VCaP (cell line): ENCODE data around the gene EOLA1.
"Not testable (repeated sequence)": the region's sequence is repeated elsewhere in the genome, so short reads cannot be mapped to it uniquely, and the experiment has no call there.

Experiments
- H3K27ac ChIP-seq: fragments of 450-650 bp; 2 replicates; pipeline ENCODE4 v1.5.1; 2017
- CTCF ChIP-seq: fragments of 450-650 bp; conservative IDR thresholded peaks from 2 replicates; pipeline ENCODE4 v1.5.1; 2017; ENCODE audit warnings: mild to moderate bottlenecking, moderate library complexity

The EOLA1 gene

DNA sequence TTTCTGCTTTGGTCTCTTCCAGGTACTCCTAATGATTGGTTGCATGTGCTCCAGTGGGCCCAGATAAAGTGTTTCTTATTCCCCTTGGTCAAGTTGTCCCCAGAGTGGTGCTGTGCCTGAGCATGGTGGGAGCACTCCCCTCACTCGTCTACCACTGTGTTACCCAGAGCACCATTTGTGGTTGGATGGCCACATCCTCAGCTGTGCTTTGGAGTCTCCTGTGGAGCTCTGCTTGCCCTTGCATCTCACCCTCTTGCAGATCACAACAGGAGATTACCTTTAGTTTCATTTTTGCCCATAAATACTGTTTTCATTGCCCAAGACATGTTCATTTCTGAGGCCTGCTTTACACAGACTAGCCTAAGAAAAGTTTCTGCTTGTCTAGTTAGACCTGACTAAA, 9.6 kb downstream of the EOLA1 start:
- H3K27ac ChIP-seq = not testable (repeated sequence)

DNA sequence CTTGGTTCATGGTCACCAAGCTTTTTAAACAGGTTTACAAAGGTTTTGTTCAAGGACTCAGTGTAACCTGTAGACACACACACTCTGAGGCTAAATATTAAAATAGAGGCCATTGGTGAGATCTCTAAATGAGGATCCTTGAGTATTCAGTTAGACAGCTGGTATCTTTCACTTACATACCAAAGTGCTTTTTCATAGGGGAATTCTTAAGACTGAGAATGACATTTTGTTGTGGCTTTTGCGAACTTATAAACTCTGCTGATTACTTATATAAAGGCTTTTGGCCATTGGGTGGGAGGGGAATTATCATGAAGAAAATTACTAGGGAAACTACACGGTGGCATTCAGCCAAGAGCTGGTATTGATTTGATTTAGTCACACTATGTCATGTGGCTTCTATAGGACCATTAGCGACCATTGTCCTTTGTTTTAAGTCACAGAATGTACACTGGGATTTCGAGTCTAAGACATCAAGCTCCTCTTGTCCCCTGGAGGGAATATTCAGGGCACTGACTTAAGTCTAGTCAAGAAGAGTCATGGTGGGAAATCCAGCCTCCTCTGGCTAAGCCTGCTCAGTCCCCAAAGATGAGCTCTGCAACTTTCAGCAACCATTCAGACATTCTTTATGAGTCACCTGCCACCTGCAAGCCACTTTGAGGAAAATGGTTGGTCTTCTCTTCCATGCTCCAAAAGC, 10.6 kb downstream of the EOLA1 start:
- not testable (repeated sequence) for H3K27ac ChIP-seq

- H3K27ac ChIP-seq = not testable (repeated sequence)
Measured at GRCh38 chrX:149551939-149552248, 11.1 kb downstream of the EOLA1 start.

GRCh38 chrX:149555251-149555650, 14.4 kb downstream of the EOLA1 start:
- H3K27ac ChIP-seq = not testable (repeated sequence)

GRCh38 chrX:149563359-149563758, 22.5 kb downstream of the EOLA1 start:
- no peak overlapping the region for H3K27ac ChIP-seq
- no peak for TF ChIP-seq CTCF

DNA sequence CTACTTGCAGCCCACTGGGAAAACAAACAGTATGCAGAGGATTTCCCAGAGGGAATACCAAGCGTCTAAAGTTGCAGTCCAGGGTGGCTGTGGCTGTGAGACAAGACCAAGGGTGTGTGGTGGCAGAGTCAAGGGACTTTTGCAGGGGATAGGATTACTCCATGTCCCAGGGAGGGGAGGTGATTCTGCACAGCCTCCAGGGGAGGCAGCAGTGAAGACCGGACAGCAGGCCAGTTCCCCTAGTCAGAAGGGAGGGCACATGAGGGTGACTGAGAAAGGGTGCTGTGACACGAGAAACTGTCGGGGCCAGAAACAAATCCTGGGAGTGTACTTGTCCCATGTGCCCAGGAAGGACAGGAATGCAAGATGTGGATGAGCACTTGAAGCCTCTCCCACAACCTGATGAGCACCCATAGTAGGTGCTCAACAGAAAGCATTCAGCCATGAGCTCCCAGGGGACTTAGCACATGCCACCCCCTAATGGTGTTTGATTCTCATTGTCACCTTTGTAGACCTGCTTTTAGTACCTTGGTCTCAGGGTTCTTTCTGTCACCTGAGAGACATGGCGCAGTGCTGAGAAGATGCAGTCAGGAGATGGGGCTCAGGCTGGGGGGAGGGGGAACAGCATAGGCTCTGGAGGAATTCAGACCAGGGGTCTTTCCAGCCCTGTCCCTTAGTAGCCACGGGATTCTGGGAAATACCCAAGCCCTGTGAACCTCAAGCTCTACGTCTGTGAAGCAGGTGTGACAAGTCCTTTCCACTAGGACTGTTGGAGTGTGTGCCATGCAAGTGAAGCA, 27.0 kb downstream of the EOLA1 start:
- no peak overlapping the region for H3K27ac ChIP-seq
- TF ChIP-seq CTCF = no peak

GRCh38 chrX:149568701-149569296, 28.0 kb downstream of the EOLA1 start:
- no peak overlapping the region for H3K27ac ChIP-seq
- TF ChIP-seq CTCF = no peak

DNA sequence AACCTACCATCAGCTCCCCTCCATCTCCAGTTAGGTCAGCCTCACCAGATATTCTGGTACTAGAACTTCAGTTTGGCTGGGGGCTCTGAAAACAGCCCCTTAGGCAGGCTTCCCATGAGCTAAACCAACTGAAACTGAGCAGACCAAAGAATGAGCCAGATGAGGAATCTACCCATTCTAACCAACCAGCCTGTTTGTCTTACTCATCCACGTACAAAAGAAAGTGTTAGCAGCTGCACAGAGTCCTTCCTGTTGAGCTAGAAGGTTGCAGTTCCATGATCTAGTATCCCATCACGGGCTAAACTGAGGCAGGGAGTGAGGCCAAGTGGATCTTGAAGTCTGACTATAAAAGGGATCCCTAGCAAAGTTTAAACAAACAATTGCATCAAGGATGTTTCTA, 29.0 kb downstream of the EOLA1 start:
- H3K27ac ChIP-seq = no peak overlapping the region
- TF ChIP-seq CTCF = no peak

DNA sequence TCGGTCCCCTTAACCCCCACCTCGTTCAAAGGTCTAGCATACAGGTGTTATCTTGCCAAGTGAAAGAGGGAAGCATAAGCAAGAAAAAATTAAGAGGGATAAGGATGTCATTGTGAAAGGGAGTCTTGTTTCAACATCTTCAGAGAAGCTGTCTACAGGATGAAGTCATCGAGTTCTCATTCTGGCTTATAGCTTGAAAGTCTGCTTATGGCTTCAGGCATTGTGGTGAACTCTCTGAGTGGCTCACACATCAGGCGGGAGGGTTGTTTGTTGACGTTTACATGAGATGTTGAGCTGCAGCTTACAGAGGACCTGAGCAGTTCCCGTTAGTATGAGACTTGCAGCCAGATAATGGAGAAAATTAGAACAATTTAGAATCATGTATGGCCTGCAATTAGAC, 29.9 kb downstream of the EOLA1 start:
- H3K27ac ChIP-seq = no peak overlapping the region
- TF ChIP-seq CTCF = no peak

DNA sequence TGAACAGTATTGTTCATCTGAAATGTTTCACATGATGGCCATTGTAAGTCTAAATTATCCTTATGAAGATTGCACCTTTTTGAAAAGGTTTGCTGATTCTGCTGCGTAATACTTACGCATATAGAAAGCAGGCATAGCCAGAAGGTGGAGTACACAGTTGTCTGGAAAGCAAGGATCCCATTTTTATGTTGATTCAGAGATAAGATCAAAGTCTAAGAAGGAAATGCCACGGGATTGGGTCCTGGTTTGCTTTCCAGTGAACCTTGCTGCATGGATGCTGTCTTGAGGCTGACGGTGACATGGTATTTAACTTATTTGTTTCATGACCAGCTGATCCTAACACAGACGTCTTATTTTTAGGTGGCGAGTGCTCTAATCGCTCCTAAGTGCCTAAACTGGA, 31.0 kb downstream of the EOLA1 start:
- TF ChIP-seq CTCF = no peak
- H3K27ac ChIP-seq = peak overlapping the region; percentile 49
